Bronchial epithelial cell (primary cell): ENCODE results near the gene CCDC188. TPM values are rescaled to one million over a fixed set of nuclear protein-coding genes. Genes with fewer than 3 reads are reported as not detected.
A peak's percentile ranks its signal among the peaks of the same experiment; 100 is the strongest.

ENCODE experiments used
- DNase-seq: peaks from one replicate; pipeline ENCODE4 v3.0.0-alpha.2; 2010; ENCODE audit warnings: low read depth
- FAIRE-seq: peaks from 2 replicates; lab custom pipeline; 2011; peaks lifted over from hg19 to GRCh38; lab: Jason Lieb, UNC
- H3K27me3 ChIP-seq: 2 replicates; pipeline ENCODE4 v1.5.1; 2011; ENCODE audit warnings: low read length; ENCODE audit not compliant: control insufficient read depth, insufficient read depth
- H3K36me3 ChIP-seq: 2 replicates; pipeline ENCODE4 v1.5.1; 2011; ENCODE audit warnings: low read length; ENCODE audit not compliant: control insufficient read depth, insufficient read depth
- H3K4me3 ChIP-seq: 2 replicates; pipeline ENCODE4 v1.5.1; 2011; ENCODE audit warnings: mild to moderate bottlenecking, low read depth, low read length, control low read depth
- total RNA-seq: library from RNA; depleted of rRNA; stranded (reverse); fragments of >200 nt; gene quantifications from 2 replicates; pipeline ENCODE4 v1.2.1, GENCODE V29; 2014
- TF ChIP-seq, protein P1 (sequence below): IDR thresholded peaks from 2 replicates; pipeline ENCODE4 v1.5.1; 2011; ENCODE audit warnings: mild to moderate bottlenecking, moderate library complexity, low read length, control low read depth, inconsistent platforms; ENCODE audit not compliant: insufficient read depth, severe bottlenecking

CCDC188 gene
- total RNA-seq, 1 donor from 2014 or later: not detected

DNA sequence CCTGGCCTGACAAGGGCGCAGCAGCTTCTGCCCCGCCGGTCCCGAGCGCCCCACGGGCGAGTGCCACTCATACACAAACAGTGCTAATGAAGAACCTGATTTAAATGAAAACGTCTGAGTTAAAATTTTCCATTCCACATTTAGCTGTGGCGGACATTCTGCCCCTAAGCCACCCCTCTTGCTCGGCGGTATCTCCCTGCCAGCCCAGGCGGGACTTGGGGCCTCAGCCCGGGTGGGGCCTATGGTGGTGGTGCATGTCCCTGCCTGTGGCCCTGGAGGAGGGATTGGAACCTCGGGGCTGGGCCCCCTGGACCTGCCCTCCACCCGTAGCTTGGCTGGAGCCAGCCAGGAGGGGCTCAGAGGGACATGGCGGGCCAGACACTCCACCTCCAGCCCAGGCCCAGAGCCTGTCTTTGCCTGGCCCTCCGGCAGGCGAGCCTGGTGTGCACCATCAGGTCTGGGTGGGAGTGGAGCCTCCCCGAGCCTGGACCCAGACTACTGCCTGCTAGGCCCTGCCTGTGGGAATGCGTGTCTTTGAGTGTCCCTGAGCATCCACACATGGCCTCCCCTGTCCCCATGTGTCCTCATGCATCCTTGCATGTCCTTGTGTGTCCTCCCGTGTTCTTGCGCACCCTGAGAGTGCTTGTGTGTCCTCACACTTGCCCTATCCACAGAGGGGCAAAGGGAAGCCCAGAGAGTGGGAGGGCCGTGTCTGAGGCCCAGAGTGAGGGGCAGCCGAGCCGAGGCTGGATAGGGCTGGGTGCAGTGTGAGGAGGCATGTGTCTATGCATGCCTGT is 14.9 kb downstream of the CCDC188 start:
- Histone ChIP-seq H3K27me3 (no peaks in the 10 kb centered on the region), H3K4me3 (no peak overlapping the region), H3K36me3 (peaks cover 6% of the 10 kb centered on the region)
- DNase-seq (no peak), FAIRE-seq (no peak)
- TF ChIP-seq, protein P1, sequence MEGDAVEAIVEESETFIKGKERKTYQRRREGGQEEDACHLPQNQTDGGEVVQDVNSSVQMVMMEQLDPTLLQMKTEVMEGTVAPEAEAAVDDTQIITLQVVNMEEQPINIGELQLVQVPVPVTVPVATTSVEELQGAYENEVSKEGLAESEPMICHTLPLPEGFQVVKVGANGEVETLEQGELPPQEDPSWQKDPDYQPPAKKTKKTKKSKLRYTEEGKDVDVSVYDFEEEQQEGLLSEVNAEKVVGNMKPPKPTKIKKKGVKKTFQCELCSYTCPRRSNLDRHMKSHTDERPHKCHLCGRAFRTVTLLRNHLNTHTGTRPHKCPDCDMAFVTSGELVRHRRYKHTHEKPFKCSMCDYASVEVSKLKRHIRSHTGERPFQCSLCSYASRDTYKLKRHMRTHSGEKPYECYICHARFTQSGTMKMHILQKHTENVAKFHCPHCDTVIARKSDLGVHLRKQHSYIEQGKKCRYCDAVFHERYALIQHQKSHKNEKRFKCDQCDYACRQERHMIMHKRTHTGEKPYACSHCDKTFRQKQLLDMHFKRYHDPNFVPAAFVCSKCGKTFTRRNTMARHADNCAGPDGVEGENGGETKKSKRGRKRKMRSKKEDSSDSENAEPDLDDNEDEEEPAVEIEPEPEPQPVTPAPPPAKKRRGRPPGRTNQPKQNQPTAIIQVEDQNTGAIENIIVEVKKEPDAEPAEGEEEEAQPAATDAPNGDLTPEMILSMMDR: no peak

DNA sequence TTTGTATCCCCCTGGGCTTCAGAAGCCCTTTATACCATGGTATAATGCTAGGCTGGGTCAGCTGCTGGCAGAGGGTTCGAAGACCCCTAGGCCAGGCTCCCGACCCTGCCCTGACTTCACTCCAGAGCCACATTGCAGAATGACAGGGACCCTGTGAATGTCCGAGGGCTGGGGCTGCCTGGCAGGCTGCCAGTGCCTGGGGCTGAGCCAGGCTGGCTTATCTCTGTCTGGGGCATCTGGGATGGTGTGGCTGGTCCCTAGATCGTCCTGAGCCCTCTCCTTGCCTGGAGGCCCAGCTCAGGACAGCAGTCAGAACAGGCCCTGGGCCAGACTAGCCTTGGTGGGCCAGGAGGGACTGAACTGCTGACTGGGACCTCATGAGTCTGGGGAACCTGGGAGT is 15.6 kb downstream of the CCDC188 start:
- TF ChIP-seq, protein P1: no peak

DNA sequence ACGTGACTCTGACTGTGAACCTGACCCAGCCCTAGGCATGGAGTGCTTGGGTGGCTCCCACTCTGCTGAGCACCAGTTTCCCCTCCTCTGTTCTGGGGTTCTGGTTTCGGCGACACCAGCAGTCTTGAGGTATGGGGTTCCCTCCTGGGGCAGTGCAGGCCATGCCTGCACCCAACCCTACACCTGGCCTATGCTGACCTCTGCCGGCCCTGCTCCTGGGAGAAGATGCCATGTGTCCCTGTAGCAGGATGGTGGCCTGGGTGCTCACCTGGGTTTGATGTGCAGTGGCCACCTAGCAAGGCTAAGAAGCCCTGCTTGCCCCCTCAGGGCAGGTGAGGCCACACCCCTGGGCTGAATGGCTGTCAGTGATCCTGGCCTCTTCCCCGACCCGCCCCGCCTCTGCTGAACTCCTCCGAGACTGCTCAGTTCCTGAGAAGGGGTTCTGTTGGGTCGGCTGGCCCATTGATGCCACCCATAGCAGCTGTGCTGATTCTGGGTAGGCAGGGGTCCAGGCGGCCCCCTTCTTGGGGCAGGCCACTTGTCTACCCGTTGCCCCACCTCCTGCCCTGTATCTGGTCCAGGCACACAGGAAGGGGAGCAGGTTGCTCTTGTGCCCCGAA is 16.8 kb downstream of the CCDC188 start:
- no peak for DNase-seq
- Histone ChIP-seq H3K4me3 (no peak overlapping the region), H3K36me3 (no peaks in the 10 kb centered on the region), H3K27me3 (no peaks in the 10 kb centered on the region)
- FAIRE-seq: no peak
- TF ChIP-seq, protein P1: no peak

More for the DNA sequence above, 15.6 kb downstream of the CCDC188 start:
- Histone ChIP-seq H3K36me3 (peaks cover 6% of the 10 kb centered on the region), H3K27me3 (no peaks in the 10 kb centered on the region), H3K4me3 (no peak overlapping the region)
- DNase-seq (no peak), FAIRE-seq (no peak)

DNA sequence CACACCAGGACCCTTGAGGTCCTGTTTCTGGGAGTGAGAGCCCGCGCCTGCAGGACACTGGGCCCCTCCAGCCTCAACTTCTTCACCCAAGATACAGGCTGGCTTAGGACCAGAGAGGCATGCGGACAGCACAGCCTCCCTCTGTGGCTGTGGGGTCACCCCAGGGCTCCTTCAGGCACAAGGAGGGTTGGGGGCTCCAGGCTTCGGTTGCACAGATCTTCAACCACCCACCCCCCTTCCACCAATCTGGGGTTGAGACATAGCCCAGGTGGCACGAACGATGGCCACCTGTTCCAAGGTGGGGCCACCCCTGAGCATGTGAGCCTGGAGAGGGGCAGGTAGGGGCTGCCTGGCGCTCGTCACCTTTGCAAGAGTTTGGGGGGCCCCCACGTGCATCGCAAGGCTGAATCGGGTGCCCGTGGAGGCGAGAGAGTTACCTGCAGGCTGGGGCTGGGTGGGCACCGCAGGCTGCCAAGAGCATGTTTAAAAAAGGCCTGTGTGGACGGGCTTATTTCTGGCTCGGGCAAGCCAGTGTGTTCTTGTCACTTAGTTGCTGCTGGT is 18.1 kb downstream of the CCDC188 start:
- Histone ChIP-seq H3K4me3 (peak overlapping the region; percentile 75), H3K27me3 (no peaks in the 10 kb centered on the region), H3K36me3 (no peaks in the 10 kb centered on the region)
- DNase-seq (no peak), FAIRE-seq (no peak)
- TF ChIP-seq, protein P1: no peak

DNA sequence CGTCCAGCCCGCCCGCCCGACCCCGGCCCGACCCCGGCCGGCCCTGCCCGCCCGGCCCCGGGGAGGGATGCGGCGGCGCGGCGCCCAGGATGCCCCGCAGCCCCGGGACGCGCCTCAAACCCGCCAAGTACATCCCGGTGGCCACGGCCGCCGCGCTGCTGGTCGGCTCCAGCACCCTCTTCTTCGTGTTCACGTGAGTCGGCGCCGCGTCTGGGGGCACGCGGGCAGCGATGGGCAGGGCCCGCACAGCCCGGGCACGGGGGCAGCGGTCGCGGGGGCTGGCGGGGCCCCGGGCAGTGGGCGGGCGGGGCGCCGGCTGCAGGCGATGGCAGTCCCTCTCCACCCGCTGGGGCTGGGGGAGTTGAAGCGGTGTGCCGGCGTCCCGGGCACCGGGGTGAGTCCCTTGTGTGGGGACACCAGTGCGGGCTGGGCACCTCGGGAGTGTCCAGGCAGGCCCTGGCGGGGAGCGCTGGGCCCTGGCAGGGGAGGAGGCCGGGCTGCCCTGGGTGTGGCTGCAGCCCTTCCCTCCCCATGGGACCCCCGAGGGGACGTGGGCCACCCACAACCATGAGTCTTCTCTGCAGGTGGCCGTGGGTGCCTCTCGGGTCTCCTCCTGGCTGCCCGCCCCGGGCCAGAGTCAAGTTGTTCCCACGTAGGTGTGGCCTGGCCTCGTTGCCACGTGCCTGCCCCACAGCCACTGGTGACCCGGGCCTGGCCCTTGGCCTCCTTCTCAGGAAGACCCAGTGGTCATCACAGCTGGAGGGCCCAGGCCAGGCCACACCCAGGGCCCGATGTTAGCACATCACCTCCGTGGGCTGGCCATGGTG is 18.8 kb downstream of the CCDC188 start:
- FAIRE-seq: no peak

More for the DNA sequence above, 18.8 kb downstream of the CCDC188 start:
- TF ChIP-seq, protein P1: no peak
- H3K36me3 ChIP-seq: peaks cover 4% of the 10 kb centered on the region
- peak overlapping the region; percentile 75 for H3K4me3 ChIP-seq
- no peaks in the 10 kb centered on the region for H3K27me3 ChIP-seq
- no peak for DNase-seq
